Hepatocyte (in vitro differentiated cells): Measurements from ENCODE around the gene SNRPD2.

ENCODE experiments used
- CTCF ChIP-seq: fragments of 200-600 bp; sonication (generic); IDR thresholded peaks from 2 replicates; pipeline ENCODE4 v1.5.1; 2016; ENCODE audit warnings: antibody characterized with exemption, mild to moderate bottlenecking; ENCODE audit not compliant: poor library complexity
- EZH2 ChIP-seq: fragments of 200-600 bp; sonication (generic); IDR thresholded peaks from 2 replicates; pipeline ENCODE4 v1.6.1; 2016; ENCODE audit warnings: antibody characterized with exemption, mild to moderate bottlenecking, borderline replicate concordance
- EZH2phosphoT487 ChIP-seq: fragments of 200-600 bp; sonication (generic); IDR thresholded peaks from one replicate; pipeline ENCODE4 v1.6.1; 2018; ENCODE audit warnings: antibody characterized with exemption, mild to moderate bottlenecking, low read depth, moderate library complexity; ENCODE audit not compliant: unreplicated experiment, severe bottlenecking

- no peak for TF ChIP-seq CTCF
- no peak for TF ChIP-seq EZH2
- no peak for TF ChIP-seq EZH2phosphoT487
Observed at GRCh38 chr19:45640849-45641273, 50.9 kb downstream of the SNRPD2 start.
